Measurements from ENCODE around the gene SNX22. TPM values are rescaled to one million over a fixed set of nuclear protein-coding genes. Genes with fewer than 3 reads are reported as not detected.

SNX22 gene
- polyA plus RNA-seq, 4 donors = 0.82 to 1.6 (median 1.2) TPM

DNA sequence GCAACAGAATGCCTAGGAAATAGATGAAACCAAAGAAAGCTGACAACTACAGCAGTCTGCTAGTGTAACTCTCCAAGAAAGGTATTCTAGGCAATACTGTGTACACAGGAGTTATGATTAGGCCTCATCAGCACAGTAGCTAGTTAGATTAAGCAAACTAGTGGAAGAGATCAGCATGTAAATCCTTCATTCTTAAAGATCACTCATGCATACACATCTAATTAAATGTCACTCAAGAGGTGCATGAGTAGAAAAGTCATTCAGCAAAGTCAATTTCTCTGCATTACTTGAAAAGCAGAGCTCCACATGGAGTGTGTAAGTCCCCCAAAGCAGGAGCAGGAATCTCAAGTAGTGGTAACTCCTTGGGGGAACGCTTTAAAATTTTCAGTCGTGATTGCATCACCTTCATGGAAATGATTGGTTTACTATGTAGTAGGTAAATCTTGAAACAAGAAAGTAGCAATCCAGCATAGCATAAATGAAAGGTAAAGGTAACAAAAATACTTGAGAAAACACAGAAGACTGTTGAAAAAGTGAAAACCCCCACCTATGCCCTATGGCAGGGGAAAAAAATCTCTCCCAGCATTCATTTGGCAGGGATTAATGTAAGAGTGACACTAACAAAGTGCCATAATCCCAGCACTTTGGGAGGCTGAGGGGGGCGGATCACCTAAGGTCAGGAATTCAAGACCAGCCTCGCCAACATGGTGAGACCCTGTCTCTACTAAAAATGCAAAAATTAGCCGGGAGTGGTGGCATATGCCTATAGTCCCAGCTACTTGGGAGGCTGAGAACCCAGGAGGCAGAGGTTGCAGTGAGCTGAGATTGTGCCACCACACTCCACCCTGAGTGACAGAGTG, 40.7 kb downstream of the SNX22 start:
- no peak for DNase-seq (ENCODE audit: low read depth in 4 of 4, low spot score in 3 of 4)

GRCh38 chr15:64193971-64194370, 42.4 kb downstream of the SNX22 start:
- DNase-seq (ENCODE audit: low read depth in 4 of 4, low spot score in 3 of 4) = no peak

- DNase-seq (ENCODE audit: low read depth in 4 of 4, low spot score in 3 of 4) = no peak
These were observed 45.9 kb downstream of the SNX22 start for GRCh38 chr15:64197425-64197824.

GRCh38 chr15:64205202-64205601, 53.7 kb downstream of the SNX22 start:
- no peak for DNase-seq (ENCODE audit: low read depth in 4 of 4, low spot score in 3 of 4)

Other genes starting within 250 kb of the SNX22 start
- 1 to 10 TPM; 4.9 to 6.2 (median 5.1) TPM for gene DAPK2, start 105.2 kb upstream of the SNX22 start, polyA plus RNA-seq (ENCODE audit: insufficient read length in 4 of 4)
- gene CIAO2A, start 57.9 kb upstream of the SNX22 start, polyA plus RNA-seq (ENCODE audit: insufficient read length in 4 of 4) = 100 to 1,000 TPM in 3 of 4 donors, 10 to 100 TPM in 1; 91.3 to 111 (median 107) TPM
- 100 to 1,000 TPM in 3 of 4 donors, 10 to 100 TPM in 1; 97.5 to 115 (median 104) TPM for gene SNX1, start 55.7 kb upstream of the SNX22 start, polyA plus RNA-seq (ENCODE audit: insufficient read length in 4 of 4)
- 100 to 1,000 TPM; 515 to 625 (median 600) TPM for gene PPIB, start 11.3 kb downstream of the SNX22 start, polyA plus RNA-seq (ENCODE audit: insufficient read length in 4 of 4)
- gene CSNK1G1, start 204.4 kb downstream of the SNX22 start, polyA plus RNA-seq (ENCODE audit: insufficient read length in 4 of 4) = 10 to 100 TPM; 18.7 to 23.1 (median 21.1) TPM
- gene PCLAF, start 229.7 kb downstream of the SNX22 start, polyA plus RNA-seq (ENCODE audit: insufficient read length in 4 of 4) = 10 to 100 TPM; 51.2 to 61.0 (median 58.4) TPM
- 10 to 100 TPM; 38.8 to 47.6 (median 43.0) TPM for gene TRIP4, start 236.1 kb downstream of the SNX22 start, polyA plus RNA-seq (ENCODE audit: insufficient read length in 4 of 4)